ENCODE results near the gene NDUFA9. TPM values are rescaled to one million over a fixed set of nuclear protein-coding genes. Genes with fewer than 3 reads are reported as not detected.
A peak's percentile ranks its signal among the peaks of the same experiment; 100 is the strongest.

NDUFA9 gene
- total and polyA plus RNA-seq, 2 of the 13 experiments (the other 11 are each of a cell fraction or from before 2014, with no cell fraction given), result 68.0 to 150 TPM

DNA sequence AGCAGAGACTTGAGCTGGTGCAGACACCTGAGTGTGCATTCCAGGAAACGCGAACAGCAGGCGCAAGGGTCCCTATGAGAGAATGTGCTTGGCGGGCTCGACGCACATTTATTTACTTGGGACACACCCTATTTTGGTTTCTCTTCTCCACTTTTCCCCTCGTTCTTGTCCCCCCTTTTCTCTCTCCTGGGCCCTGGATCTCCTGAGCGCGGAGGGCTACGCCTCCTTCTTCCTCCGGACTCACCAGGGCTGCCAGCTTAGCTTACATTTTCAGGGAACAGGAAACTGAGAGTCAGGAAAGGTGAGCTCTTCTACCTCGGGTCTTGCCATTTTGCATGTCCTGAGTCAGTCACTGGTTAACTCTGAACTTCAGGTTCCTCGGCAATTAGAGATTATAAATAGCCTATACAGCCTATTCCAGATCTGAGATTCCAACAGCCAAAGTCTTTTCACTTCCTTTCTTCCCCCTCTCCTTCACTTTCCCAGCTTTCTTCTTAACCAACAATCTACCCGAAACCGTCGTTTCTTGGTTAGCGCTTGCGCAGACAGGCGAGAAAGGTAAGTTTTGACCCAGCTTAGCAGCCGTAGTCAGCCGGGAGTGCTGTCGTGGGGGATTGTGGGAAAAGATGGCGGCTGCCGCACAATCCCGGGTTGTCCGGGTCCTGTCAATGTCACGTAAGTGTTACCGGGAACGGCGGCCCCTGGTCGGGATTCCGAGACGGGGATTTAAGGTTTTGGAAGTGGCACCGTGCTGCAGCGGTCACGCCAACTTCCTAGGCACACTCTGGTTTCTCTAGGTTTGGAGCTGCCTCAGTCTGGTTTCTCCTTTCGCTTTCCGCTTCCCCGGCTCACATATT is at the start of gene NDUFA9, which contains the start of gene AKAP3 (continued):
- TF ChIP-seq PRDM10 (CRISPR knock-in tag; IDR thresholded peaks at IDR 0.05; ENCODE audit: low read depth) (peak; percentile 89), ZNF670 (CRISPR knock-in tag; IDR thresholded peaks at IDR 0.05; ENCODE audit: borderline replicate concordance) (no peak), ZKSCAN8 (CRISPR knock-in tag; IDR thresholded peaks at IDR 0.05; ENCODE audit: borderline replicate concordance) (0 out of 2 replicates have a peak, but pooled peaks have one; percentile 42), TBX2 (CRISPR knock-in tag; IDR thresholded peaks at IDR 0.05; ENCODE audit: borderline replicate concordance) (peak; percentile 28; the same call in 1 of the 2 replicates), ZMAT3 (CRISPR knock-in tag; conservative IDR thresholded peaks at IDR 0.05) (no peak), ZNF704 (CRISPR knock-in tag; IDR thresholded peaks at IDR 0.05; ENCODE audit: borderline replicate concordance) (peak; percentile 28; the same call in 1 of the 2 replicates), CREB1 (IDR thresholded peaks at IDR 0.05) (no peak), CREB1 (CRISPR knock-in tag; IDR thresholded peaks at IDR 0.05) (peak; percentile 57; the same call in 1 of the 2 replicates), SMAD3 (CRISPR knock-in tag; IDR thresholded peaks at IDR 0.05) (peak; percentile 19; the same call in 1 of the 2 replicates), RAD51 (IDR thresholded peaks at IDR 0.05; ENCODE audit: borderline replicate concordance) (no peak), GATA4 (IDR thresholded peaks at IDR 0.05; ENCODE audit: borderline replicate concordance, low read depth) (peak; percentile 52; the same call in 1 of the 2 replicates), MATR3 (CRISPR knock-in tag; IDR thresholded peaks at IDR 0.05) (no peak), ZNF598 (CRISPR knock-in tag; IDR thresholded peaks at IDR 0.05; ENCODE audit: borderline replicate concordance) (no peak), KDM5A (IDR thresholded peaks at IDR 0.05; ENCODE audit: borderline replicate concordance, low read length) (peak; percentile 89), PHB2 (IDR thresholded peaks at IDR 0.05; ENCODE audit: partially characterized antibody) (no peak), ZNF260 (CRISPR knock-in tag; IDR thresholded peaks at IDR 0.05; ENCODE audit: borderline replicate concordance, low read depth) (no peak), KLF9 (CRISPR knock-in tag; IDR thresholded peaks at IDR 0.05; ENCODE audit: low read depth) (no peak), SIN3B (IDR thresholded peaks at IDR 0.05; ENCODE audit: low read length) (peak; percentile 82), PHF8 (CRISPR knock-in tag; IDR thresholded peaks at IDR 0.05) (peak; percentile 72), ESRRA (CRISPR knock-in tag; IDR thresholded peaks at IDR 0.05; ENCODE audit: low read depth) (no peak; the same call in 1 of the 2 replicates)
- TF ChIP-seq, protein P1, sequence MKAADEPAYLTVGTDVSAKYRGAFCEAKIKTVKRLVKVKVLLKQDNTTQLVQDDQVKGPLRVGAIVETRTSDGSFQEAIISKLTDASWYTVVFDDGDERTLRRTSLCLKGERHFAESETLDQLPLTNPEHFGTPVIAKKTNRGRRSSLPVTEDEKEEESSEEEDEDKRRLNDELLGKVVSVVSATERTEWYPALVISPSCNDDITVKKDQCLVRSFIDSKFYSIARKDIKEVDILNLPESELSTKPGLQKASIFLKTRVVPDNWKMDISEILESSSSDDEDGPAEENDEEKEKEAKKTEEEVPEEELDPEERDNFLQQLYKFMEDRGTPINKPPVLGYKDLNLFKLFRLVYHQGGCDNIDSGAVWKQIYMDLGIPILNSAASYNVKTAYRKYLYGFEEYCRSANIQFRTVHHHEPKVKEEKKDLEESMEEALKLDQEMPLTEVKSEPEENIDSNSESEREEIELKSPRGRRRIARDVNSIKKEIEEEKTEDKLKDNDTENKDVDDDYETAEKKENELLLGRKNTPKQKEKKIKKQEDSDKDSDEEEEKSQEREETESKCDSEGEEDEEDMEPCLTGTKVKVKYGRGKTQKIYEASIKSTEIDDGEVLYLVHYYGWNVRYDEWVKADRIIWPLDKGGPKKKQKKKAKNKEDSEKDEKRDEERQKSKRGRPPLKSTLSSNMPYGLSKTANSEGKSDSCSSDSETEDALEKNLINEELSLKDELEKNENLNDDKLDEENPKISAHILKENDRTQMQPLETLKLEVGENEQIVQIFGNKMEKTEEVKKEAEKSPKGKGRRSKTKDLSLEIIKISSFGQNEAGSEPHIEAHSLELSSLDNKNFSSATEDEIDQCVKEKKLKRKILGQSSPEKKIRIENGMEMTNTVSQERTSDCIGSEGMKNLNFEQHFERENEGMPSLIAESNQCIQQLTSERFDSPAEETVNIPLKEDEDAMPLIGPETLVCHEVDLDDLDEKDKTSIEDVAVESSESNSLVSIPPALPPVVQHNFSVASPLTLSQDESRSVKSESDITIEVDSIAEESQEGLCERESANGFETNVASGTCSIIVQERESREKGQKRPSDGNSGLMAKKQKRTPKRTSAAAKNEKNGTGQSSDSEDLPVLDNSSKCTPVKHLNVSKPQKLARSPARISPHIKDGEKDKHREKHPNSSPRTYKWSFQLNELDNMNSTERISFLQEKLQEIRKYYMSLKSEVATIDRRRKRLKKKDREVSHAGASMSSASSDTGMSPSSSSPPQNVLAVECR (CRISPR knock-in tag; IDR thresholded peaks at IDR 0.05; ENCODE audit: borderline replicate concordance), result peak; percentile 82; the same call in 1 of the 2 replicates
